Measurements from ENCODE around the gene BLOC1S3. TPM values are rescaled to one million over a fixed set of nuclear protein-coding genes. Genes with fewer than 3 reads are reported as not detected.

The BLOC1S3 gene
- polyA plus RNA-seq, 1 experiment: 7.0 TPM

DNA sequence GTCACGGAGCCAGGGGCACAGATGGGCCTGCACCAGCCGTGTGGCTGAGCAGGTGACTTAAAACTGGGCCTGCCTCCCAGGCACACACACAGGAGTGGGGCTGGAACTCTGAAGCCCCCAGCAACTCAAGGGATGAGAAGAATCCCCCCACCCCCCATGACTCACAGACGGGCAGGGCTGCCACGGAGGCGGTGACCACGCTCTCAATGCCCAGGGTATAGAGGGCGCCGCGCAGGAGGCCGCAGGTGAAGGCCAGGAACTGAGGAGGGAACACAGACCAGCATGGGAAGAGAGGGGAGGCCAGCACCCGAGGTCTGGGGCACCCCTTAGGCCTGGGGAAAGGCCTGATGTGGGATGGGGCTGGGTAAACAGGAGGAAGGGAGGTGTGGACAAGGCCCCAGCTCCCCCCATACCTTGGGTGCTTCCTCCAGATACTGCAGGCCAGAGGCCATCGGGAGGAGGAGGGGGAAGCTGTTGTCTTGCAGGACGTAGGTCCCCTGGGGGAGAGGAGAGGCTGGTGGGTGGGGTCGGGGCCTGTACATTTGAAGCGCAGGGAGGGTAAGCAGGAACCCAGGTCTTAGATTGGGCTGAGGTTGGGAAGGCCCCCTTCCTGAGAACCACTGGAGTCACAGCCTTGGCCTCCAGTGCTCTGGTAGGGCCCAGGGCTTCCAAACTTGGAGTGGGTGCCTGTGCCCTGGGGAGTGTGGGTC, 14.7 kb upstream of the BLOC1S3 start:
- POLR2A ChIA-PET: interaction anchor here (0.6 to 1.9 kb wide), 2 partner anchors 14 to 567 kb away, joined by 4 to 10 read pairs; partner anchors contain the start of genes BLOC1S3, FBXO46 and TRAPPC6A
- Histone ChIP-seq H3K4me3 (ENCODE audit: low read depth, low read length) (no peak overlapping the region), H3K27me3 (ENCODE audit: control insufficient read depth, insufficient read depth, low read length) (peaks cover 6% of the 10 kb centered on the region), H3K9me3 (ENCODE audit: control insufficient read depth, insufficient read depth, low read length) (no peaks in the 10 kb centered on the region; the same call in 1 of the 2 replicates), H3K27ac (ENCODE audit: low read depth, low read length) (no peak overlapping the region)
- TF ChIP-seq, protein P1, sequence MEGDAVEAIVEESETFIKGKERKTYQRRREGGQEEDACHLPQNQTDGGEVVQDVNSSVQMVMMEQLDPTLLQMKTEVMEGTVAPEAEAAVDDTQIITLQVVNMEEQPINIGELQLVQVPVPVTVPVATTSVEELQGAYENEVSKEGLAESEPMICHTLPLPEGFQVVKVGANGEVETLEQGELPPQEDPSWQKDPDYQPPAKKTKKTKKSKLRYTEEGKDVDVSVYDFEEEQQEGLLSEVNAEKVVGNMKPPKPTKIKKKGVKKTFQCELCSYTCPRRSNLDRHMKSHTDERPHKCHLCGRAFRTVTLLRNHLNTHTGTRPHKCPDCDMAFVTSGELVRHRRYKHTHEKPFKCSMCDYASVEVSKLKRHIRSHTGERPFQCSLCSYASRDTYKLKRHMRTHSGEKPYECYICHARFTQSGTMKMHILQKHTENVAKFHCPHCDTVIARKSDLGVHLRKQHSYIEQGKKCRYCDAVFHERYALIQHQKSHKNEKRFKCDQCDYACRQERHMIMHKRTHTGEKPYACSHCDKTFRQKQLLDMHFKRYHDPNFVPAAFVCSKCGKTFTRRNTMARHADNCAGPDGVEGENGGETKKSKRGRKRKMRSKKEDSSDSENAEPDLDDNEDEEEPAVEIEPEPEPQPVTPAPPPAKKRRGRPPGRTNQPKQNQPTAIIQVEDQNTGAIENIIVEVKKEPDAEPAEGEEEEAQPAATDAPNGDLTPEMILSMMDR (IDR thresholded peaks at IDR 0.05; ENCODE audit: low read depth, low read length): no peak
- DNase-seq (ENCODE audit: low read depth, low spot score): no peak
- CTCF ChIA-PET: interaction anchor here (1.1 kb wide), 1 partner anchor 174 kb away, joined by 4 read pairs; no protein-coding TSS in a partner anchor

DNA sequence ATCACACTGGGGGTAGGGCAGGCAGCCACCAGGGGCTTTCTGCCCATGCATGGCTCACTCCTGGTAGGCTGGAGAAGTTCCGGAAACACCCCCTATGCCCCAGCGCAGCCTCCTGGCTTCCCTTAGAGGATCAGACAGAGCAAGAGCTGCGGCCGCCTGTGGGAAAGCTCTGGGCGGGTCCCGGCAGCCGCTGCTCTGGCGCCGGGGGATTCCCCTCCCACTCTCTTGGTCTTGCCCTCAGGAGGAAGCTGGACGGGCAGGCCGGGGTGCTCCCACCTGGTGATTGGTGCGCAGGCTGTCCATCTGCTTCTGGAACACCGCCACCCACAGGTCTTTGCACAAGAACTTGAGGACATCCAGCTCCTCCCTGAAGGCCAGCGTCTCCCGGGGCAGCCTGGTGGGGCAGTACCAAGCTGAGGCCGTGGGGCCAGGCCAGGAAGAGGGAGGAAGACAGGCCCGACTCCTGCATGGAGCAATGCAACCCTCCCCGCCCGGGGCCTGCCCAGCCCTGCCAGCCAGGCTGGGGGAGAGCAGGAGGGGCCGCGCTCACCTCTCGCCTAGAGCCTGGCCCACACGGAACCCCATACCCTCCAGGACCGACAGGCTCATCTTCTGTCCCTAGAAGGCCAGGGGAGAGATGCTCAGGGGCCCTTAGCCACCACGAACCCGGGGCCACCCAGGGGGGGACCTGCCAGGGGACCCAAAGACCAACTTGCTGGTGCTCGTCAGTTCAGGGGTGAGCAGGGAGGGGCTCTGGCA, 13.8 kb upstream of the BLOC1S3 start:
- Histone ChIP-seq H3K27me3 (ENCODE audit: control insufficient read depth, insufficient read depth, low read length) (peaks cover 6% of the 10 kb centered on the region), H3K9me3 (ENCODE audit: control insufficient read depth, insufficient read depth, low read length) (no peaks in the 10 kb centered on the region; the same call in 1 of the 2 replicates), H3K4me3 (ENCODE audit: low read depth, low read length) (no peak overlapping the region), H3K27ac (ENCODE audit: low read depth, low read length) (no peak overlapping the region)
- TF ChIP-seq, protein P1 (IDR thresholded peaks at IDR 0.05; ENCODE audit: low read depth, low read length): no peak
- no peak for DNase-seq (ENCODE audit: low read depth, low spot score)
- CTCF ChIA-PET: interaction anchor here (1.1 kb wide), 2 partner anchors 83 to 173 kb away, joined by 3 to 4 read pairs; no protein-coding TSS in a partner anchor
- POLR2A ChIA-PET: interaction anchor here (0.6 to 1.9 kb wide), 2 partner anchors 13 to 566 kb away, joined by 4 to 10 read pairs; partner anchors contain the start of genes BLOC1S3, FBXO46 and TRAPPC6A

DNA sequence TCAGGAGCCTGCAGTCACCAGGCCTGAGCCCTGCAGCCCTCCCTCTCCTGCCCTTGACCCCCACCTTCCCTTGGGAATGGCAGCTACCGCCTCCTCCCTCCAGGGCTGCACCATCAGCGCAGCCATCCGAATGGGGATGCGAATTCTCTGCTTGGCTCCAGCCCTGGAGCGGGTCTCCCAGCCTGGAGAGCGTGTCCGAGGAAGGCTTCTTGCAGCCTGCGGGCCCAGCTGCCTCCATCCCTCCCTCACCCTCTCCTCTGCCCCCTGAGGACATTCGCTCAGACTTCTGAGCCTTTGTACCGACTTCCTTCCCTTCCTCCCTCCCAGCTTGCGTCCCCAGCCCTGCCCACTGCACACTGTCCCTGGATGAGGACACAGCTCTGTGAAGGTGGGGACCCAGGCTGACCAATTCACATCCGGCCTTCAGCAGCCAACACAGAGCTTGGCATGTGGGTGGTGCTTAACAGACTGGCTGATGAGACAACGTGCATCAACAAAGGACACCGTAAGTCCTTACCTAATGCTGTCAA, 11.8 kb upstream of the BLOC1S3 start:
- no peak for DNase-seq (ENCODE audit: low read depth, low spot score)
- ChIA-PET CTCF (no interaction called here), POLR2A (interaction anchor here (1.3 kb wide), 1 partner anchor 11 kb away, joined by 4 read pairs; the partner anchor contains the start of genes BLOC1S3 and TRAPPC6A)
- H3K27me3 ChIP-seq (ENCODE audit: control insufficient read depth, insufficient read depth, low read length): no peaks in the 10 kb centered on the region
- H3K4me3 ChIP-seq (ENCODE audit: low read depth, low read length): no peak overlapping the region
- H3K9me3 ChIP-seq (ENCODE audit: control insufficient read depth, insufficient read depth, low read length): no peaks in the 10 kb centered on the region; the same call in 1 of the 2 replicates
- TF ChIP-seq, protein P1 (IDR thresholded peaks at IDR 0.05; ENCODE audit: low read depth, low read length): no peak
- no peak overlapping the region for H3K27ac ChIP-seq (ENCODE audit: low read depth, low read length)

DNA sequence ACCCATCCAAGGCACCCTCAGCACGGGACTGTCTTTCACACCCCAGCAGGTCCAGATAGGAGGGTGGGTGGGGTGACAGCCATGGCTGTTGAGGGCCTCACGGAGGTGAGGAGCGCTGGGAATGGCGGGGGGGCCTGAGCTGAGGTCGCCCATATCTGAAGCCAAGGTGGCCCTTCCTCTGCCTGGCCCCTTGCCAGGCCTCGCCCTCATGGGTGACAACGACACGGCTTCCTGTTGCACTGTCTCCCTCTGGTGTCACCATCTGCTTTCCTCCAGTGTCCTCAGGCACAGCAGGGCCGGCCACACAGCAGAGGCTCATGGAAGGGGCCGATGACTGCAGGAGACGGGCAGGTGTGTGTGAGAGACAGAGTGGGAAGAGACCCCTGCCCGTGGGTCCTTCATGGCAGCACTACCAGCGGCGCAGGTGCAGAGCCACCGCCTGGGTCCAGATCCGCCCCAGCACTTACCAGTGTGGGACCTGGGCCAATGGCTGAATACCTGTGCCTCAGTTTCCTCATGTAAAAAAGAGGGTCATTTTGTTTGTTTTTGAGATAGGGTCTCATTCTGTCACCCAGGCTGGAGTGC, 9.7 kb upstream of the BLOC1S3 start:
- no peak overlapping the region for H3K4me3 ChIP-seq (ENCODE audit: low read depth, low read length)
- no peaks in the 10 kb centered on the region for H3K27me3 ChIP-seq (ENCODE audit: control insufficient read depth, insufficient read depth, low read length)
- CTCF ChIA-PET: no interaction called here
- H3K27ac ChIP-seq (ENCODE audit: low read depth, low read length): no peak overlapping the region
- TF ChIP-seq, protein P1 (IDR thresholded peaks at IDR 0.05; ENCODE audit: low read depth, low read length): no peak
- POLR2A ChIA-PET: no interaction called here
- no peak for DNase-seq (ENCODE audit: low read depth, low spot score)
- no peaks in the 10 kb centered on the region; the same call in 1 of the 2 replicates for H3K9me3 ChIP-seq (ENCODE audit: control insufficient read depth, insufficient read depth, low read length)

Data from AG04450 (cell line).